Urinary bladder (tissue), 4 donors: ENCODE measurements around the gene ITPRID1. TPM values are rescaled to one million over a fixed set of nuclear protein-coding genes. Genes with fewer than 3 reads are reported as not detected.

ENCODE experiments used
- DNase-seq: peaks from one replicate; pipeline ENCODE4 v3.0.0-alpha.2; 2015; ENCODE audit errors: extremely low spot score
- H3K27ac ChIP-seq: one replicate; pipeline ENCODE4 v1.5.1; 2013; ENCODE audit warnings: low read depth, mild to moderate bottlenecking, moderate library complexity
- H3K36me3 ChIP-seq: one replicate; pipeline ENCODE4 v1.6.1; 2013; ENCODE audit warnings: mild to moderate bottlenecking, moderate library complexity; ENCODE audit not compliant: insufficient read depth
- H3K4me1 ChIP-seq: one replicate; pipeline ENCODE4 v1.6.1; 2013; ENCODE audit warnings: mild to moderate bottlenecking, moderate library complexity; ENCODE audit not compliant: insufficient read depth
- H3K4me3 ChIP-seq: one replicate; pipeline ENCODE4 v1.5.1; 2013; ENCODE audit warnings: low read depth, low read length
- WGBS: extraction: QIAGEN DNeasy Blood & Tissue Kit; methylation state at CpG from one replicate; pipeline ENCODE4 v1.1.7; 2013; 5-methylcytosine and 5-hydroxymethylcytosine counted together
- polyA plus RNA-seq: library from polyadenylated mRNA; stranded (reverse); fragments of 200-250 nt; gene quantifications from one replicate; pipeline ENCODE4 v1.2.3, GENCODE V29; 2013
- total RNA-seq: library from RNA; depleted of rRNA; stranded (reverse); fragments of >200 nt; gene quantifications from one replicate; pipeline ENCODE4 v1.2.3, GENCODE V29; 2014
- donor health status: healthy with polysubstance abuse.
- donor health status: healthy.

Gene ITPRID1
- total and polyA plus RNA-seq, 2 donors: not detected

DNA sequence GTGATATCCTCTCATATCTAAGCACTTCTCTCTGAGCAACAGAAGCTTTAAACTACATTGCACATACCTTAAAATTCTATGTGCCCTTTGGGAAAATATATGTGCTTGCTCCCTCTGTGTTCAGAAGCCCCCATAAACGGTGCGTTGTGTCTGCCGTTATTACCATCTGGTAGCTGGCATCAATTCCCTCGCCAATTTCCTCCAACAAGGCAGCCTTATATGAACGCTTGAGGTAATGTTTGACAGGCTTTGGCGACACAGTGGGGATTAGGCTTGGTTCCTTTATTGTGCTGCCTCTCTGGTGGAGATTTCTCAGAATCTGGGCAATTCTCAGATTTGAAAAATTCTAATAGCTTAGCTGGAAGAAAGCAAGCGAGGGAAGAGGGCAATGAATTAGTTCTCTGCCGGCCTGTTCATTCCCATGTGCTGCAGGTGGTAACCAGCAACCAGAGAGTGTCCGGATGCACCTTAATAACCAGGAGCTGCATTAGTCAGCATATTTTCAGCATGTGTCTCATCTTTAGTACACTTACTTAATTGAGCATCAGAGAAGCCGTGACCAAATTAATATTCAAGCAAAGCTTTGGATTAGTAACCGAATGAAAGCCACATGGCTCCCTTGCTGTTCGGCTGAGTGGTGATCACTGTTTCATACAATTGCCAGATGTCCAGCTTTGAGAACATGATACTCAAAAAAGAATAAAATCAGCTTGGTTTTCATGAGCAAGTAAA, 165.8 kb downstream of the ITPRID1 start:
- H3K4me3 ChIP-seq: no peak overlapping the region
- DNase-seq: no peak
- no peaks in the 10 kb centered on the region for H3K36me3 ChIP-seq
- 85% methylated on average over 12 of the region's 12 CpGs for WGBS
- no peak overlapping the region for H3K27ac ChIP-seq
- H3K4me1 ChIP-seq: no peaks in the 10 kb centered on the region

DNA sequence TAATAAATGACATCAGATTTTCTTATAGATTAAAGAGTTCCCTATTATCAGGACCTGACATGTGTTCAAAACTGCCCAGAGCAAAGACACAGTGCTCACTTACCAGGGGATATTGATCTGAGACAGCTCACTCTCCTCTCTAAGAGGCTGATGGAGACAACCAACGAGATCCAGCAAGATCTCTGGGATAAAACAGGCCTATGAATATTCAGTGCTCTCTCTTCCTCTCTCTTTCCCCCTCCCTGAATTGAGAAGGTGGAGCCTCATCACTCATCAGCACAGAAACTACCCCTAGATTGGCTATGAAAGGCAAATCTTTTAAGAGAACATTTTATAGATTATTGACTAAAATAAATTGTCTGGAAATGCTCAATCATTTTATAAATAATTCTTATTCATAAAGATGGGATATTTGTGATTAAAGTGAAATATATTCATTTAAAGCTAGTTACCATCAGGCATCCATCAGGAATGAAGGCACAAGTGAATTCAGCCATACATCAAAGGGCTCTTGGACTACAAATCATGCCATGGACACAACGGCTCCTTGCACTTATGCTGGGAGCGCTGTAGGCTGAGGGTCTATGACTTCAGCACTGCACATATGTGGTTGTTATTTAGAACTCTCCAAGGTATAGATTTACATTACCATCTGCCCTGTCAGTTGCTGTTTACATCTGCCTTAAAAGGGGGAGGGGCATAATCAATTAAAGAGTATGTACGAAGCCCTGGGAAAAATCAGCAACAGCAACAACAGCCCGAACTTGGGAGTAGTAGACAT, 169.7 kb downstream of the ITPRID1 start:
- DNase-seq: no peak
- 54% methylated on average over 5 of the region's 5 CpGs for WGBS
- H3K4me3 ChIP-seq: no peak overlapping the region

GRCh38 chr7:31687024-31687748, 173.3 kb downstream of the ITPRID1 start, which contains the start of gene PPP1R17:
PPP1R17 (plus strand) TSS chr7:31687215; CDS start chr7:31692442, 5,227 bp downstream.
- no peak within 1 kb of the TSS for H3K27ac ChIP-seq
- no peak within 1 kb of the TSS for H3K4me3 ChIP-seq
- peak; percentile 14 for DNase-seq
- no peaks in the 10 kb centered on the region for H3K4me1 ChIP-seq
- no peaks in the 10 kb centered on the region for H3K36me3 ChIP-seq
- 41% methylated on average over 14 of the region's 14 CpGs for WGBS

More for the DNA sequence above, 169.7 kb downstream of the ITPRID1 start:
- Histone ChIP-seq H3K4me1 (no peaks in the 10 kb centered on the region), H3K36me3 (no peaks in the 10 kb centered on the region), H3K27ac (no peak overlapping the region)

DNA sequence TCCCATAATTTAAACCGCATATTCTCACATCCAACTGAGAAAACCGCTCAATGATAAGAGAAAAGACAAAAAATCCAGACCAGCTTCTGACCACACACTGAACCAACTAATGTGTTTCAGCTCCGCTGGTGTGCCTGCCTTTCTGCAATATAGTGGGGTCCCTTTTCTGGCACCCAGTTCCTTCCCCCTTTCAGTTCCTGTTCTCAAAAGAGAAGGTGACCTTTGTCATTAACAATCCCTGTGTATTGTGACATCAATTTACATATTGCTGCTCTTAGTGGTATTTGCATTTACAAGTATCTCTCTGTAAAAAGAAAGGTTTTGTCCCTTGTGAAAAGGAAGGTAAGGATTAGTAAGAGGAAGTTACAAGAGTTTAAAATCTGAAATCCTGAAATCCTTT, 174.5 kb downstream of the ITPRID1 start:
- Histone ChIP-seq H3K27ac (no peak overlapping the region), H3K4me3 (no peak overlapping the region), H3K4me1 (no peaks in the 10 kb centered on the region), H3K36me3 (no peaks in the 10 kb centered on the region)
- DNase-seq: no peak
- WGBS: 62% methylated on average over 3 of the region's 3 CpGs

GRCh38 chr7:31688996-31689395, 175.1 kb downstream of the ITPRID1 start:
- no peak overlapping the region for H3K27ac ChIP-seq
- 41% methylated on average over 2 of the region's 2 CpGs for WGBS
- H3K36me3 ChIP-seq: no peaks in the 10 kb centered on the region
- no peak for DNase-seq
- H3K4me3 ChIP-seq: no peak overlapping the region
- H3K4me1 ChIP-seq: no peaks in the 10 kb centered on the region

- DNase-seq: no peak
- WGBS: 61% methylated on average over 2 of the region's 2 CpGs
- Histone ChIP-seq H3K27ac (no peak overlapping the region), H3K4me3 (no peak overlapping the region), H3K4me1 (no peaks in the 10 kb centered on the region), H3K36me3 (no peaks in the 10 kb centered on the region)
These were observed 177.0 kb downstream of the ITPRID1 start for GRCh38 chr7:31690935-31691334.

- WGBS: 35% methylated on average over 5 of the region's 5 CpGs
These were observed 178.6 kb downstream of the ITPRID1 start for GRCh38 chr7:31692451-31692850.

DNA sequence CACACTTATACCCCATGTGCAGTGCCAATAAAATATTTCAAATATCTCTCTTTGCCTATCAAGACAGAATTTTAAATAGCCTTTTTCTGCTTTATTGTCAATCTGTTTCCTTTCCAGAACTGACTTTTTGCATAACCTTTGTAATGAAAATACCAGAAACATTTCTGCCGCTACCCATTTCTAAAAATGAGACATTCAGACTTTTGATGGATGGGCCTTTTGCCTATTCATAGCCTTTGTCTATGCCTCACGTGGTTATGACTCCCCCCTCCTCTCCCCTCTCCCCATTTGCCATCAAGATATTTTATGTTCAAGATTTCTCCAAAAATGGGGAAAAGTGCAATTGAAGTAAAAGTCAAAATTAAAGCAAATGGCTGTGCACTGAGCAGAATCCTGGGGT, 179.0 kb downstream of the ITPRID1 start:
- no peak for DNase-seq
- no peaks in the 10 kb centered on the region for H3K36me3 ChIP-seq
- 61% methylated on average over 2 of the region's 2 CpGs for WGBS
- H3K4me1 ChIP-seq: no peaks in the 10 kb centered on the region
- no peak overlapping the region for H3K27ac ChIP-seq
- H3K4me3 ChIP-seq: no peak overlapping the region

More at GRCh38 chr7:31692451-31692850, 178.6 kb downstream of the ITPRID1 start:
- no peak overlapping the region for H3K4me3 ChIP-seq
- H3K36me3 ChIP-seq: no peaks in the 10 kb centered on the region
- no peak for DNase-seq
- H3K27ac ChIP-seq: no peak overlapping the region
- H3K4me1 ChIP-seq: no peaks in the 10 kb centered on the region

GRCh38 chr7:31695859-31696614, 182.1 kb downstream of the ITPRID1 start:
- Histone ChIP-seq H3K4me1 (no peaks in the 10 kb centered on the region), H3K4me3 (no peak overlapping the region), H3K27ac (no peak overlapping the region), H3K36me3 (no peaks in the 10 kb centered on the region)
- 60% methylated on average over 6 of the region's 6 CpGs for WGBS
- no peak for DNase-seq

GRCh38 chr7:31699050-31699449, 185.2 kb downstream of the ITPRID1 start:
- DNase-seq: no peak
- WGBS: 54% methylated on average over 2 of the region's 2 CpGs
- no peaks in the 10 kb centered on the region for H3K36me3 ChIP-seq
- no peak overlapping the region for H3K4me3 ChIP-seq
- no peak overlapping the region for H3K27ac ChIP-seq
- no peaks in the 10 kb centered on the region for H3K4me1 ChIP-seq

DNA sequence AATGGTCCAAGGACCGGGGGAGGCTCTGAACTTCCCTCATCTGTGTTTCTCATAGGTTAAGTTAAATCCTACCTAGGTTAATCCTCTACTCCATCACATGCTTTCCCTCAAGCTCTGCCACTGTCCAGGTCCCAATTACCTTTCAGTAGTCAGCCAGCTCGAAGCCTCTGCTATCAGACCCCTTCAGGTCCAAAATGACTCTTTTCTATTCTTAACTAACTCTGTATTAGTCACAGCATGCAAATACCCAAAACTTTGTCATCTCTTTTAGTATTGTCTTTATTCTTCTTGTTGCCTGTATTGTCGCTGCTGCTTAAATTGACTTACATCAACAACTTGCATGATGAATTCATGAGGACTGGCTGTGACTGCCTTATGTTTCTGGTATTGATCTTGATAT, 188.5 kb downstream of the ITPRID1 start:
- no peak overlapping the region for H3K4me3 ChIP-seq
- WGBS: 81% methylated on average over 3 of the region's 3 CpGs
- no peak for DNase-seq
- H3K27ac ChIP-seq: no peak overlapping the region
- H3K36me3 ChIP-seq: no peaks in the 10 kb centered on the region
- H3K4me1 ChIP-seq: no peaks in the 10 kb centered on the region

GRCh38 chr7:31705377-31705776, 191.5 kb downstream of the ITPRID1 start:
- H3K27ac ChIP-seq: no peak overlapping the region
- DNase-seq: no peak
- H3K4me1 ChIP-seq: no peaks in the 10 kb centered on the region
- no peaks in the 10 kb centered on the region for H3K36me3 ChIP-seq
- 87% methylated on average over 3 of the region's 3 CpGs for WGBS
- no peak overlapping the region for H3K4me3 ChIP-seq

- WGBS: 38% methylated on average over 5 of the region's 5 CpGs
- H3K36me3 ChIP-seq: no peaks in the 10 kb centered on the region
- no peak overlapping the region for H3K27ac ChIP-seq
- H3K4me3 ChIP-seq: no peak overlapping the region
- DNase-seq: no peak
- H3K4me1 ChIP-seq: no peaks in the 10 kb centered on the region
These were observed 193.2 kb downstream of the ITPRID1 start for GRCh38 chr7:31707089-31707488.
